ENCODE data around the gene CSNK1A1.

DNA sequence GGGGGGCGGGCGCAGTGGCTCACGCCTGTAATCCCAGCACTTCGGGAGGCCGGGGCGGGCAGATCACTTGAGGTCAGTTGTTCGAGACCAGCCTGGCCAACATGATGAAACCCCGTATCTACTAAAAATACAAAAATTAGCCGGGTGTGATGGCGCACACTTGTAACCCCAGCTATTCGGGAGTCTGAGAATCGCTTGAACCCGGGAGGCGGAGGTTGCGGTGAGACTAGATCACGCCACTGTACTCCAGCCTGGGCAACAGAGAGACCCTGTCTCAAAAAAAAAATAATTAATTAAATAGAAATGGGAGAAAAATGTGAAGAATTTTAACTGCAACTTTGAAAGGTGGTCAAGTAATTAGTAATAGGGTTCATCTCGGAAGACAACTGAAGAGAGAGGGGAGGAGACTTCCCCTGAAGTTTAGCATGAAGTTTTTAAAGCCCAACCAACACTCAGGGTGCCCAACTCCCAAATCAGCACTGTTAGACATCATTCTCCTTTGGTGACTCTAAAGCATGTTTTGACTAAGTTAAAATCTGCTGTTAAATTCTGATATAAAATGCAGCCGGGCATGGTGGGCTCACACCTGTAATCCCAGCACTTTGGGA, 1.4 kb upstream of the CSNK1A1 start:
- TF ChIP-seq, protein P1, sequence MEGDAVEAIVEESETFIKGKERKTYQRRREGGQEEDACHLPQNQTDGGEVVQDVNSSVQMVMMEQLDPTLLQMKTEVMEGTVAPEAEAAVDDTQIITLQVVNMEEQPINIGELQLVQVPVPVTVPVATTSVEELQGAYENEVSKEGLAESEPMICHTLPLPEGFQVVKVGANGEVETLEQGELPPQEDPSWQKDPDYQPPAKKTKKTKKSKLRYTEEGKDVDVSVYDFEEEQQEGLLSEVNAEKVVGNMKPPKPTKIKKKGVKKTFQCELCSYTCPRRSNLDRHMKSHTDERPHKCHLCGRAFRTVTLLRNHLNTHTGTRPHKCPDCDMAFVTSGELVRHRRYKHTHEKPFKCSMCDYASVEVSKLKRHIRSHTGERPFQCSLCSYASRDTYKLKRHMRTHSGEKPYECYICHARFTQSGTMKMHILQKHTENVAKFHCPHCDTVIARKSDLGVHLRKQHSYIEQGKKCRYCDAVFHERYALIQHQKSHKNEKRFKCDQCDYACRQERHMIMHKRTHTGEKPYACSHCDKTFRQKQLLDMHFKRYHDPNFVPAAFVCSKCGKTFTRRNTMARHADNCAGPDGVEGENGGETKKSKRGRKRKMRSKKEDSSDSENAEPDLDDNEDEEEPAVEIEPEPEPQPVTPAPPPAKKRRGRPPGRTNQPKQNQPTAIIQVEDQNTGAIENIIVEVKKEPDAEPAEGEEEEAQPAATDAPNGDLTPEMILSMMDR (IDR thresholded peaks at IDR 0.05), result no peak
- TF ChIP-seq POLR2A (IDR thresholded peaks at IDR 0.05), result no peak
